C4-2B (cell line): Measurements from ENCODE around the gene OSBPL1A.

ENCODE experiments used
- CTCF ChIP-seq: fragments of 450-650 bp; conservative IDR thresholded peaks from 2 replicates; pipeline ENCODE4 v1.5.1; 2017; ENCODE audit warnings: mild to moderate bottlenecking
- ZFX ChIP-seq: fragments of 450-650 bp; IDR thresholded peaks from 2 replicates; pipeline ENCODE4 v1.6.1; 2017

GRCh38 chr18:24195296-24196053 lies 202.1 kb downstream of the OSBPL1A start:
- TF ChIP-seq CTCF (no peak), ZFX (no peak)
